GM23338 (cell line): ENCODE results near the gene TTC38. TPM values are rescaled to one million over a fixed set of nuclear protein-coding genes. Genes with fewer than 3 reads are reported as not detected.

Experiments
- ATAC-seq: fragments of 200-7000 bp; cut with Tn5 transposase; 3 replicates; pipeline ENCODE4 v1.9.1; 2020
- DNase-seq: peaks from one replicate; pipeline ENCODE4 v3.0.0-alpha.2; 2015; ENCODE audit warnings: low spot score
- H2AFZ ChIP-seq: fragments of 200-600 bp; sonication (generic); 2 replicates; pipeline ENCODE4 v1.8.0; 2016; ENCODE audit warnings: antibody characterized with exemption, mild to moderate bottlenecking, moderate library complexity
- H3F3A ChIP-seq: fragments of 200-600 bp; sonication (generic); replicated peaks from 2 replicates; pipeline ENCODE4 v1.8.0; 2017; ENCODE audit warnings: antibody characterized with exemption, mixed run types, low read depth
- H3K27ac ChIP-seq: fragments of 200-600 bp; sonication (generic); 2 replicates; pipeline ENCODE4 v1.6.1; 2016; ENCODE audit warnings: low read depth
- H3K27me3 ChIP-seq: fragments of 200-600 bp; sonication (generic); 2 replicates; pipeline ENCODE4 v1.8.0; 2016; ENCODE audit warnings: mild to moderate bottlenecking, mixed run types, moderate library complexity; ENCODE audit not compliant: insufficient read depth
- H3K36me3 ChIP-seq: fragments of 200-600 bp; sonication (generic); 2 replicates; pipeline ENCODE4 v1.8.0; 2016; ENCODE audit warnings: mild to moderate bottlenecking; ENCODE audit not compliant: insufficient read depth
- H3K4me1 ChIP-seq: fragments of 200-600 bp; sonication (generic); 2 replicates; pipeline ENCODE4 v1.8.0; 2016; ENCODE audit warnings: mild to moderate bottlenecking, moderate library complexity; ENCODE audit not compliant: insufficient read depth
- H3K4me2 ChIP-seq: fragments of 200-600 bp; sonication (generic); 2 replicates; pipeline ENCODE4 v1.7.1; 2017; ENCODE audit warnings: mixed run types
- H3K4me3 ChIP-seq: fragments of 200-600 bp; sonication (generic); 2 replicates; pipeline ENCODE4 v1.6.1; 2016; ENCODE audit warnings: mixed run types
- H3K79me2 ChIP-seq: fragments of 200-600 bp; sonication (generic); replicated peaks from 2 replicates; pipeline ENCODE4 v1.8.0; 2017; ENCODE audit warnings: mild to moderate bottlenecking; ENCODE audit not compliant: insufficient read depth
- H3K9me2 ChIP-seq: fragments of 200-600 bp; sonication (generic); 2 replicates; pipeline ENCODE4 v1.8.0; 2017; ENCODE audit not compliant: insufficient read depth
- H4K20me1 ChIP-seq: fragments of 200-600 bp; sonication (generic); replicated peaks from 2 replicates; pipeline ENCODE4 v1.8.0; 2017; ENCODE audit warnings: mild to moderate bottlenecking; ENCODE audit not compliant: insufficient read depth
- H3K27ac Mint-ChIP-seq: 2 replicates; pipeline ENCODE4 v1.8.0; 2020; ENCODE audit warnings: inconsistent platforms, mild to moderate bottlenecking, moderate library complexity, mixed read lengths
- H3K27me3 Mint-ChIP-seq: 3 replicates; pipeline ENCODE4 v1.8.0; 2022; ENCODE audit warnings: low read depth, mild to moderate bottlenecking, moderate library complexity, mixed read lengths, inconsistent platforms; ENCODE audit not compliant: insufficient read depth, poor library complexity
- H3K36me3 Mint-ChIP-seq: 3 replicates; pipeline ENCODE4 v1.8.0; 2021; ENCODE audit warnings: low read depth, mild to moderate bottlenecking, inconsistent platforms, moderate library complexity, mixed read lengths
- H3K4me1 Mint-ChIP-seq: 3 replicates; pipeline ENCODE4 v1.8.0; 2020; ENCODE audit warnings: mild to moderate bottlenecking, inconsistent platforms, mixed read lengths
- H3K4me3 Mint-ChIP-seq: 3 replicates; pipeline ENCODE4 v1.8.0; 2021; ENCODE audit warnings: moderate library complexity, mild to moderate bottlenecking, inconsistent platforms, mixed read lengths
- H3K9me3 Mint-ChIP-seq: 3 replicates; pipeline ENCODE4 v1.8.0; 2020; ENCODE audit warnings: moderate library complexity, mild to moderate bottlenecking, inconsistent platforms, mixed read lengths
- CREB1 ChIP-seq: fragments of 250-450 bp; sonication (Bioruptor Pico); IDR thresholded peaks from 2 replicates; pipeline ENCODE4 v1.5.0; 2020; ENCODE audit warnings: low read depth, mild to moderate bottlenecking, moderate library complexity
- EZH2phosphoT487 ChIP-seq: fragments of 200-600 bp; sonication (generic); IDR thresholded peaks from one replicate; pipeline ENCODE4 v1.8.1; 2018; ENCODE audit warnings: antibody characterized with exemption; ENCODE audit not compliant: unreplicated experiment
- JUNB ChIP-seq: IDR thresholded peaks from one replicate; pipeline ENCODE4 v1.6.1; 2016; ENCODE audit warnings: antibody characterized with exemption; ENCODE audit not compliant: unreplicated experiment
- NANOG ChIP-seq: IDR thresholded peaks from 2 replicates; pipeline ENCODE4 v1.6.1; 2016; ENCODE audit warnings: antibody characterized with exemption, borderline replicate concordance
- POLR2AphosphoS5 ChIP-seq: IDR thresholded peaks from 2 replicates; pipeline ENCODE4 v1.6.1; 2016; ENCODE audit warnings: antibody characterized with exemption, low read depth
- ZNF331 ChIP-seq: fragments of 250-450 bp; sonication (Bioruptor Pico); IDR thresholded peaks from 2 replicates; pipeline ENCODE4 v1.5.0; 2020; ENCODE audit warnings: low read depth, mild to moderate bottlenecking, moderate library complexity
- polyA plus RNA-seq: library from polyadenylated mRNA; unstranded; fragments of >200 nt; fragmentation: Nextera tagmentation; extraction: Ambion mirVana; gene quantifications from 2 replicates; pipeline ENCODE4 v1.2.1, GENCODE V29; 2016
- total RNA-seq: library from RNA; depleted of rRNA; stranded (reverse); fragments of >200 nt; shearing (Covaris generic); gene quantifications from 2 replicates; pipeline ENCODE4 v1.2.3, GENCODE V29; 2014
- TF ChIP-seq, protein P1 (sequence below), 2 experiments: fragments of 200-600 bp in 1 of 2; sonication (generic) in 1 of 2; conservative IDR thresholded peaks; 2 replicates each; pipeline versions ENCODE4 v1.5.1 to v1.6.1; 2016 to 2017; ENCODE audit warnings: antibody characterized with exemption in 2 of 2, low read depth in 2 of 2, mild to moderate bottlenecking in 2 of 2, moderate library complexity in 1 of 2
- TF ChIP-seq, protein P2 (sequence below): fragments of 250-450 bp; sonication (Bioruptor Pico); IDR thresholded peaks from 2 replicates; pipeline ENCODE4 v1.5.0; 2020; ENCODE audit warnings: mild to moderate bottlenecking, moderate library complexity
- TF ChIP-seq, protein P3 (sequence below): IDR thresholded peaks from 2 replicates; pipeline ENCODE4 v1.6.1; 2016; ENCODE audit warnings: antibody characterized with exemption

The TTC38 gene
- total and polyA plus RNA-seq, 2 experiments from 2014 or later = 11.8 to 46.6 TPM

DNA sequence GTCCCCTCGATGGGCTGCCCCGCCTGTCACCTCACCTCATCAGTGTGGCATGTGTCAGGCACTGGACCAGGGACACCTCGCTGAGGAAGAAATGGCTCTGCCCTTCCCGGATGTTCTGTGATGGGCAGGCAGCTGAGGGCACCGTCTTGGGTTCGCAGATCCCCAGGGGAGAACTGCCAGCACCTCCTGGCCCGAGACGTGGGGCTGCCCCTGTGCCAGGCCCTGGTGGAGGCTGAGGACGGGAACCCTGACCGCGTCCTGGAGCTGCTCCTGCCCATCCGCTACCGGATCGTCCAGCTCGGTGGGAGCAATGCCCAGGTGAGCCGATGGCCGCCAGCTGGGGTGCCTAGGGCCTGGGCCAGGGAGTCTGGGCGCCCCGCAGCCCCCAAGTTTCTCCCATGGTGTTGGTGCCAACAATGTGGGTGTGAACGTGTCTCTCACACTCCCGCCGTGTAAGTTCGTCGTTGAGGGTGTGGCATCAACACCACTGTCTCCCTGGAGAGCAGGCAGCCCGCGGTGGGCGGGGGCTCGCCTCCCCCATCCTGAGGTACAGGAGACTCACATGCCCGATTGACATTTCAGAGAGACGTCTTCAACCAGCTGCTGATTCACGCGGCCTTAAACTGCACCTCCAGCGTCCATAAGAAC lies 21.6 kb downstream of the TTC38 start:
- TF ChIP-seq, protein P1, sequence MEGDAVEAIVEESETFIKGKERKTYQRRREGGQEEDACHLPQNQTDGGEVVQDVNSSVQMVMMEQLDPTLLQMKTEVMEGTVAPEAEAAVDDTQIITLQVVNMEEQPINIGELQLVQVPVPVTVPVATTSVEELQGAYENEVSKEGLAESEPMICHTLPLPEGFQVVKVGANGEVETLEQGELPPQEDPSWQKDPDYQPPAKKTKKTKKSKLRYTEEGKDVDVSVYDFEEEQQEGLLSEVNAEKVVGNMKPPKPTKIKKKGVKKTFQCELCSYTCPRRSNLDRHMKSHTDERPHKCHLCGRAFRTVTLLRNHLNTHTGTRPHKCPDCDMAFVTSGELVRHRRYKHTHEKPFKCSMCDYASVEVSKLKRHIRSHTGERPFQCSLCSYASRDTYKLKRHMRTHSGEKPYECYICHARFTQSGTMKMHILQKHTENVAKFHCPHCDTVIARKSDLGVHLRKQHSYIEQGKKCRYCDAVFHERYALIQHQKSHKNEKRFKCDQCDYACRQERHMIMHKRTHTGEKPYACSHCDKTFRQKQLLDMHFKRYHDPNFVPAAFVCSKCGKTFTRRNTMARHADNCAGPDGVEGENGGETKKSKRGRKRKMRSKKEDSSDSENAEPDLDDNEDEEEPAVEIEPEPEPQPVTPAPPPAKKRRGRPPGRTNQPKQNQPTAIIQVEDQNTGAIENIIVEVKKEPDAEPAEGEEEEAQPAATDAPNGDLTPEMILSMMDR (conservative IDR thresholded peaks at IDR 0.05; ENCODE audit: low read depth in 2 of 2) = no peak
- TF ChIP-seq JUNB (no peak), ZNF331 (CRISPR knock-in tag) (no peak), CREB1 (no peak), POLR2AphosphoS5 (no peak), EZH2phosphoT487 (no peak), NANOG (no peak)
- TF ChIP-seq, protein P2, sequence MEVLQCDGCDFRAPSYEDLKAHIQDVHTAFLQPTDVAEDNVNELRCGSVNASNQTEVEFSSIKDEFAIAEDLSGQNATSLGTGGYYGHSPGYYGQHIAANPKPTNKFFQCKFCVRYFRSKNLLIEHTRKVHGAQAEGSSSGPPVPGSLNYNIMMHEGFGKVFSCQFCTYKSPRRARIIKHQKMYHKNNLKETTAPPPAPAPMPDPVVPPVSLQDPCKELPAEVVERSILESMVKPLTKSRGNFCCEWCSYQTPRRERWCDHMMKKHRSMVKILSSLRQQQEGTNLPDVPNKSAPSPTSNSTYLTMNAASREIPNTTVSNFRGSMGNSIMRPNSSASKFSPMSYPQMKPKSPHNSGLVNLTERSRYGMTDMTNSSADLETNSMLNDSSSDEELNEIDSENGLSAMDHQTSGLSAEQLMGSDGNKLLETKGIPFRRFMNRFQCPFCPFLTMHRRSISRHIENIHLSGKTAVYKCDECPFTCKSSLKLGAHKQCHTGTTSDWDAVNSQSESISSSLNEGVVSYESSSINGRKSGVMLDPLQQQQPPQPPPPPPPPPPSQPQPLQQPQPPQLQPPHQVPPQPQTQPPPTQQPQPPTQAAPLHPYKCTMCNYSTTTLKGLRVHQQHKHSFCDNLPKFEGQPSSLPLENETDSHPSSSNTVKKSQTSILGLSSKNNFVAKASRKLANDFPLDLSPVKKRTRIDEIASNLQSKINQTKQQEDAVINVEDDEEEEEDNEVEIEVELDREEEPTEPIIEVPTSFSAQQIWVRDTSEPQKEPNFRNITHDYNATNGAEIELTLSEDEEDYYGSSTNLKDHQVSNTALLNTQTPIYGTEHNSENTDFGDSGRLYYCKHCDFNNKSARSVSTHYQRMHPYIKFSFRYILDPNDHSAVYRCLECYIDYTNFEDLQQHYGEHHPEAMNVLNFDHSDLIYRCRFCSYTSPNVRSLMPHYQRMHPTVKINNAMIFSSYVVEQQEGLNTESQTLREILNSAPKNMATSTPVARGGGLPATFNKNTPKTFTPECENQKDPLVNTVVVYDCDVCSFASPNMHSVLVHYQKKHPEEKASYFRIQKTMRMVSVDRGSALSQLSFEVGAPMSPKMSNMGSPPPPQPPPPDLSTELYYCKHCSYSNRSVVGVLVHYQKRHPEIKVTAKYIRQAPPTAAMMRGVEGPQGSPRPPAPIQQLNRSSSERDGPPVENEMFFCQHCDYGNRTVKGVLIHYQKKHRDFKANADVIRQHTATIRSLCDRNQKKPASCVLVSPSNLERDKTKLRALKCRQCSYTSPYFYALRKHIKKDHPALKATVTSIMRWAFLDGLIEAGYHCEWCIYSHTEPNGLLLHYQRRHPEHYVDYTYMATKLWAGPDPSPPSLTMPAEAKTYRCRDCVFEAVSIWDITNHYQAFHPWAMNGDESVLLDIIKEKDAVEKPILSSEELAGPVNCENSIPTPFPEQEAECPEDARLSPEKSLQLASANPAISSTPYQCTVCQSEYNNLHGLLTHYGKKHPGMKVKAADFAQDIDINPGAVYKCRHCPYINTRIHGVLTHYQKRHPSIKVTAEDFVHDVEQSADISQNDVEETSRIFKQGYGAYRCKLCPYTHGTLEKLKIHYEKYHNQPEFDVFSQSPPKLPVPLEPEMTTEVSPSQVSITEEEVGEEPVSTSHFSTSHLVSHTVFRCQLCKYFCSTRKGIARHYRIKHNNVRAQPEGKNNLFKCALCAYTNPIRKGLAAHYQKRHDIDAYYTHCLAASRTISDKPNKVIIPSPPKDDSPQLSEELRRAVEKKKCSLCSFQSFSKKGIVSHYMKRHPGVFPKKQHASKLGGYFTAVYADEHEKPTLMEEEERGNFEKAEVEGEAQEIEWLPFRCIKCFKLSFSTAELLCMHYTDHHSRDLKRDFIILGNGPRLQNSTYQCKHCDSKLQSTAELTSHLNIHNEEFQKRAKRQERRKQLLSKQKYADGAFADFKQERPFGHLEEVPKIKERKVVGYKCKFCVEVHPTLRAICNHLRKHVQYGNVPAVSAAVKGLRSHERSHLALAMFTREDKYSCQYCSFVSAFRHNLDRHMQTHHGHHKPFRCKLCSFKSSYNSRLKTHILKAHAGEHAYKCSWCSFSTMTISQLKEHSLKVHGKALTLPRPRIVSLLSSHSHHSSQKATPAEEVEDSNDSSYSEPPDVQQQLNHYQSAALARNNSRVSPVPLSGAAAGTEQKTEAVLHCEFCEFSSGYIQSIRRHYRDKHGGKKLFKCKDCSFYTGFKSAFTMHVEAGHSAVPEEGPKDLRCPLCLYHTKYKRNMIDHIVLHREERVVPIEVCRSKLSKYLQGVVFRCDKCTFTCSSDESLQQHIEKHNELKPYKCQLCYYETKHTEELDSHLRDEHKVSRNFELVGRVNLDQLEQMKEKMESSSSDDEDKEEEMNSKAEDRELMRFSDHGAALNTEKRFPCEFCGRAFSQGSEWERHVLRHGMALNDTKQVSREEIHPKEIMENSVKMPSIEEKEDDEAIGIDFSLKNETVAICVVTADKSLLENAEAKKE (CRISPR knock-in tag) = no peak
- TF ChIP-seq, protein P3, sequence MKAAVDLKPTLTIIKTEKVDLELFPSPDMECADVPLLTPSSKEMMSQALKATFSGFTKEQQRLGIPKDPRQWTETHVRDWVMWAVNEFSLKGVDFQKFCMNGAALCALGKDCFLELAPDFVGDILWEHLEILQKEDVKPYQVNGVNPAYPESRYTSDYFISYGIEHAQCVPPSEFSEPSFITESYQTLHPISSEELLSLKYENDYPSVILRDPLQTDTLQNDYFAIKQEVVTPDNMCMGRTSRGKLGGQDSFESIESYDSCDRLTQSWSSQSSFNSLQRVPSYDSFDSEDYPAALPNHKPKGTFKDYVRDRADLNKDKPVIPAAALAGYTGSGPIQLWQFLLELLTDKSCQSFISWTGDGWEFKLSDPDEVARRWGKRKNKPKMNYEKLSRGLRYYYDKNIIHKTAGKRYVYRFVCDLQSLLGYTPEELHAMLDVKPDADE = no peak
- no peak for ATAC-seq

More for the DNA sequence above, 21.6 kb downstream of the TTC38 start:
- Histone ChIP-seq H4K20me1 (no peaks in the 10 kb centered on the region), H3F3A (no peaks in the 10 kb centered on the region), H3K9me2 (no peaks in the 10 kb centered on the region), H3K36me3 (no peaks in the 10 kb centered on the region; the same call in 1 of the 2 replicates), H3K4me2 (no peak overlapping the region), H3K4me1 (no peaks in the 10 kb centered on the region), H3K4me3 (no peak overlapping the region), H2AFZ (no peak overlapping the region), H3K27ac (no peak overlapping the region), H3K27me3 (no peaks in the 10 kb centered on the region), H3K79me2 (no peaks in the 10 kb centered on the region)
- Mint-ChIP-seq H3K4me1 (no peaks in the 10 kb centered on the region), H3K27me3 (peaks cover 9% of the 10 kb centered on the region), H3K9me3 (no peaks in the 10 kb centered on the region; the same call in 2 of the 3 replicates), H3K36me3 (peaks cover 24% of the 10 kb centered on the region), H3K27ac (no peak overlapping the region), H3K4me3 (no peak overlapping the region)
- no peak for DNase-seq
